ENCODE data around the gene FCHO1. TPM values are rescaled to one million over a fixed set of nuclear protein-coding genes. Genes with fewer than 3 reads are reported as not detected.

The FCHO1 gene
- polyA plus RNA-seq, 1 donor (not counting 4 experiments of a cell fraction or from before 2014, with no cell fraction given): 0.14 TPM

- DNase-seq (ENCODE audit: low read depth, low spot score) (no peak), FAIRE-seq (no peak)
- Histone ChIP-seq H3K36me3 (ENCODE audit: control insufficient read depth in 2 of 2, extremely low read depth in 1 of 2, insufficient read depth in 2 of 2, low read length in 2 of 2) (peaks cover 20 to 21% of the 10 kb centered on the region in 2 experiments), H3K27me3 (ENCODE audit: control insufficient read depth, extremely low read depth, insufficient read depth, low read length) (no peaks in the 10 kb centered on the region), H4K20me1 (ENCODE audit: control insufficient read depth, extremely low read depth, insufficient read depth, low read length) (peaks cover 4% of the 10 kb centered on the region), H3K4me2 (ENCODE audit: control insufficient read depth, extremely low read depth, insufficient read depth, low read depth, low read length) (no peak overlapping the region), H3K79me2 (ENCODE audit: control insufficient read depth, insufficient read depth, low read length) (peaks cover 6% of the 10 kb centered on the region), H3K4me1 (ENCODE audit: control insufficient read depth, extremely low read depth, insufficient read depth, low read length) (no peaks in the 10 kb centered on the region), H3K27ac (ENCODE audit: control insufficient read depth, insufficient read depth, low read length) (no peak overlapping the region), H3K9me3 (ENCODE audit: control insufficient read depth, low read depth, low read length) (no peaks in the 10 kb centered on the region), H3K9me1 (ENCODE audit: control insufficient read depth, extremely low read depth, insufficient read depth, low read length) (no peaks in the 10 kb centered on the region), H2AFZ (ENCODE audit: control insufficient read depth, low read length) (no peak overlapping the region), H3K4me3 (ENCODE audit: control insufficient read depth in 2 of 3, extremely low read depth in 1 of 3, insufficient read depth in 2 of 3, low read depth in 1 of 3, low read length in 3 of 3) (no peak overlapping the region), H3K9ac (ENCODE audit: control insufficient read depth, extremely low read depth, insufficient read depth, low read length) (no peak overlapping the region)
- TF ChIP-seq CTCF (optimal IDR thresholded peaks at IDR 0.05 in 1 of 3, IDR thresholded peaks at IDR 0.05 in 1 of 3, conservative IDR thresholded peaks at IDR 0.05 in 1 of 3; ENCODE audit: extremely low read depth in 1 of 3, insufficient read depth in 2 of 3, low read length in 3 of 3) (no peak), EZH2 (IDR thresholded peaks at IDR 0.05; ENCODE audit: low read length) (no peak)
- dilution Hi-C loops (cut with MboI; ENCODE audit: extremely low pct_ligation_motif_present, low sequenced_read_pairs): no loop called here
Observed at GRCh38 chr19:17735410-17735809, 15.9 kb upstream of the FCHO1 start.

GRCh38 chr19:17737690-17738153 lies 13.6 kb upstream of the FCHO1 start:
- H2AFZ ChIP-seq (ENCODE audit: control insufficient read depth, low read length): no peak overlapping the region
- H4K20me1 ChIP-seq (ENCODE audit: control insufficient read depth, extremely low read depth, insufficient read depth, low read length): no peaks in the 10 kb centered on the region
- FAIRE-seq (no peak), DNase-seq (ENCODE audit: low read depth, low spot score) (no peak)
- H3K27ac ChIP-seq (ENCODE audit: control insufficient read depth, insufficient read depth, low read length): no peak overlapping the region
- no peaks in the 10 kb centered on the region for H3K9me1 ChIP-seq (ENCODE audit: control insufficient read depth, extremely low read depth, insufficient read depth, low read length)
- no peak overlapping the region for H3K4me2 ChIP-seq (ENCODE audit: control insufficient read depth, extremely low read depth, insufficient read depth, low read depth, low read length)
- H3K4me1 ChIP-seq (ENCODE audit: control insufficient read depth, extremely low read depth, insufficient read depth, low read length): no peaks in the 10 kb centered on the region
- TF ChIP-seq CTCF (optimal IDR thresholded peaks at IDR 0.05 in 1 of 3, IDR thresholded peaks at IDR 0.05 in 1 of 3, conservative IDR thresholded peaks at IDR 0.05 in 1 of 3; ENCODE audit: extremely low read depth in 1 of 3, insufficient read depth in 2 of 3, low read length in 3 of 3) (no peak), EZH2 (IDR thresholded peaks at IDR 0.05; ENCODE audit: low read length) (no peak)
- no peak overlapping the region for H3K4me3 ChIP-seq (ENCODE audit: control insufficient read depth in 2 of 3, extremely low read depth in 1 of 3, insufficient read depth in 2 of 3, low read depth in 1 of 3, low read length in 3 of 3)
- dilution Hi-C loops (cut with MboI; ENCODE audit: extremely low pct_ligation_motif_present, low sequenced_read_pairs): no loop called here
- H3K9ac ChIP-seq (ENCODE audit: control insufficient read depth, extremely low read depth, insufficient read depth, low read length): no peak overlapping the region
- peaks cover 15 to 16% of the 10 kb centered on the region in 2 experiments for H3K36me3 ChIP-seq (ENCODE audit: control insufficient read depth in 2 of 2, extremely low read depth in 1 of 2, insufficient read depth in 2 of 2, low read length in 2 of 2)
- no peaks in the 10 kb centered on the region for H3K9me3 ChIP-seq (ENCODE audit: control insufficient read depth, low read depth, low read length)
- H3K79me2 ChIP-seq (ENCODE audit: control insufficient read depth, insufficient read depth, low read length): no peaks in the 10 kb centered on the region
- no peaks in the 10 kb centered on the region for H3K27me3 ChIP-seq (ENCODE audit: control insufficient read depth, extremely low read depth, insufficient read depth, low read length)

Data from keratinocyte (primary cell).